HEK293 (cell line): ENCODE data around the gene AMACR.

Experiments used
- CTCF ChIA-PET: fragments of 350-600 bp; formaldehyde crosslinking; extraction: SDS; loops from one replicate; lab custom pipeline; 2021; ENCODE audit warnings: antibody characterized with exemption; lab: Yijun Ruan, JAX
- POLR2A ChIA-PET: fragments of 300-600 bp; formaldehyde crosslinking; extraction: SDS; loops from one replicate; lab custom pipeline; 2020; ENCODE audit warnings: antibody characterized with exemption, inconsistent platforms; lab: Yijun Ruan, JAX
- H3K27ac ChIP-seq: fragments of 200-500 bp; sonication (Bioruptor generic); 2 replicates; pipeline ENCODE4 v1.5.1; 2014; ENCODE audit warnings: low read depth, low read length, control low read depth, inconsistent platforms; ENCODE audit errors: extremely low read depth
- H3K36me3 ChIP-seq, 2 experiments: fragments of 200-500 bp in 1 of 2; sonication (Bioruptor generic) in 1 of 2; 1 replicate in 1 of 2; 2 replicates in 1 of 2; pipeline ENCODE4 v1.5.1; 2014 to 2017; ENCODE audit warnings: inconsistent platforms in 2 of 2, low read length in 2 of 2; ENCODE audit not compliant: control insufficient read depth in 2 of 2, insufficient read depth in 1 of 2
- H3K4me1 ChIP-seq: fragments of 200-500 bp; sonication (Bioruptor generic); 2 replicates; pipeline ENCODE4 v1.5.1; 2014; ENCODE audit warnings: mild to moderate bottlenecking, low read length, inconsistent platforms; ENCODE audit not compliant: control insufficient read depth, insufficient read depth
- H3K4me3 ChIP-seq: 2 replicates; pipeline ENCODE4 v1.5.1; 2011; ENCODE audit warnings: low read depth, mild to moderate bottlenecking, control low read depth, low read length, moderate library complexity
- H3K9me3 ChIP-seq: fragments of 200-500 bp; sonication (Bioruptor generic); 2 replicates; pipeline ENCODE4 v1.5.1; 2014; ENCODE audit warnings: low read depth, low read length, inconsistent platforms; ENCODE audit not compliant: control insufficient read depth, insufficient read depth
- AEBP2 ChIP-seq: fragments of 450-650 bp; formaldehyde crosslinking; IDR thresholded peaks from 2 replicates; pipeline ENCODE4 v1.5.1; 2016; ENCODE audit warnings: missing biosample characterization, missing genetic modification characterization, borderline replicate concordance
- ATF2 ChIP-seq: fragments of 450-650 bp; formaldehyde crosslinking; IDR thresholded peaks from 2 replicates; pipeline ENCODE4 v1.5.1; 2016; ENCODE audit warnings: missing biosample characterization, missing genetic modification characterization, low read depth
- HIC1 ChIP-seq: fragments of 450-650 bp; formaldehyde crosslinking; IDR thresholded peaks from 2 replicates; pipeline ENCODE4 v1.5.1; 2016; ENCODE audit warnings: missing biosample characterization, missing genetic modification characterization
- HOXD13 ChIP-seq: sonication (generic); formaldehyde crosslinking; IDR thresholded peaks from 2 replicates; pipeline ENCODE4 v1.8.0; 2022; ENCODE audit warnings: missing genetic modification reagents, borderline replicate concordance
- REST ChIP-seq: fragments of 450-650 bp; formaldehyde crosslinking; IDR thresholded peaks from 2 replicates; pipeline ENCODE4 v1.5.1; 2016; ENCODE audit warnings: missing biosample characterization, missing genetic modification characterization
- TSHZ1 ChIP-seq: fragments of 450-650 bp; formaldehyde crosslinking; IDR thresholded peaks from 2 replicates; pipeline ENCODE4 v1.5.1; 2016; ENCODE audit warnings: missing biosample characterization, missing genetic modification characterization, borderline replicate concordance
- ZBTB11 ChIP-seq: fragments of 450-650 bp; formaldehyde crosslinking; conservative IDR thresholded peaks from 2 replicates; pipeline ENCODE4 v1.5.1; 2016; ENCODE audit warnings: low read depth, missing biosample characterization, missing genetic modification characterization
- ZEB2 ChIP-seq: fragments of 450-650 bp; formaldehyde crosslinking; IDR thresholded peaks from 2 replicates; pipeline ENCODE4 v1.5.1; 2016; ENCODE audit warnings: missing biosample characterization, missing genetic modification characterization
- ZNF112 ChIP-seq: fragments of 450-650 bp; formaldehyde crosslinking; IDR thresholded peaks from 2 replicates; pipeline ENCODE4 v1.5.0; 2017; ENCODE audit warnings: missing biosample characterization, missing genetic modification characterization
- ZNF157 ChIP-seq: fragments of 450-650 bp; formaldehyde crosslinking; IDR thresholded peaks from 2 replicates; pipeline ENCODE4 v1.5.1; 2016; ENCODE audit warnings: missing biosample characterization, missing genetic modification characterization
- ZNF214 ChIP-seq: fragments of 450-650 bp; formaldehyde crosslinking; IDR thresholded peaks from 2 replicates; pipeline ENCODE4 v1.5.1; 2017; ENCODE audit warnings: missing biosample characterization, mild to moderate bottlenecking, missing genetic modification characterization, borderline replicate concordance
- ZNF423 ChIP-seq: fragments of 450-650 bp; formaldehyde crosslinking; IDR thresholded peaks from 2 replicates; pipeline ENCODE4 v1.5.1; 2016; ENCODE audit warnings: missing biosample characterization, missing genetic modification characterization
- ZNF549 ChIP-seq: fragments of 450-650 bp; IDR thresholded peaks from 2 replicates; pipeline ENCODE4 v1.5.1; 2018; ENCODE audit warnings: missing biosample characterization, missing genetic modification characterization, mild to moderate bottlenecking, inconsistent platforms, moderate library complexity
- ZNF571 ChIP-seq: fragments of 450-650 bp; formaldehyde crosslinking; IDR thresholded peaks from 2 replicates; pipeline ENCODE4 v1.5.0; 2017; ENCODE audit warnings: missing biosample characterization, missing genetic modification characterization
- ZNF580 ChIP-seq: fragments of 450-650 bp; formaldehyde crosslinking; IDR thresholded peaks from 2 replicates; pipeline ENCODE4 v1.5.1; 2016; ENCODE audit warnings: missing biosample characterization, missing genetic modification characterization
- ZNF624 ChIP-seq: fragments of 450-650 bp; formaldehyde crosslinking; IDR thresholded peaks from 2 replicates; pipeline ENCODE4 v1.5.1; 2017; ENCODE audit warnings: missing biosample characterization, missing genetic modification characterization
- ZNF707 ChIP-seq: fragments of 450-650 bp; formaldehyde crosslinking; IDR thresholded peaks from 2 replicates; pipeline ENCODE4 v1.5.1; 2016; ENCODE audit warnings: missing biosample characterization, missing genetic modification characterization
- ZNF792 ChIP-seq: fragments of 450-650 bp; formaldehyde crosslinking; IDR thresholded peaks from 2 replicates; pipeline ENCODE4 v1.5.1; 2016; ENCODE audit warnings: missing biosample characterization, missing genetic modification characterization

The AMACR gene

GRCh38 chr5:34030048-34030447 is 22.2 kb upstream of the AMACR start:
- TF ChIP-seq REST (tag by site-specific recombination): no peak
- TF ChIP-seq ATF2 (tag by site-specific recombination): no peak
- TF ChIP-seq ZNF792 (tag by site-specific recombination): no peak
- no peak overlapping the region for H3K4me3 ChIP-seq
- H3K4me1 ChIP-seq: no peaks in the 10 kb centered on the region
- H3K27ac ChIP-seq: no peak overlapping the region
- ChIA-PET CTCF (no interaction called here), POLR2A (no interaction called here)
- peaks cover 0 to under 1% of the 10 kb centered on the region in 2 experiments; a peak in 1 of 3 replicates for H3K36me3 ChIP-seq
- H3K9me3 ChIP-seq: no peaks in the 10 kb centered on the region

- POLR2A ChIA-PET: no interaction called here
- Histone ChIP-seq H3K4me1 (no peaks in the 10 kb centered on the region), H3K4me3 (no peak overlapping the region), H3K27ac (no peak overlapping the region), H3K9me3 (no peaks in the 10 kb centered on the region), H3K36me3 (no peaks in the 10 kb centered on the region)
- CTCF ChIA-PET: interaction anchor here (0.6 kb wide), 1 partner anchor 173 kb away, joined by 3 read pairs; no protein-coding TSS in a partner anchor
- TF ChIP-seq ZNF423 (tag by site-specific recombination) (no peak), ZNF580 (tag by site-specific recombination) (no peak), ZNF549 (tag by site-specific recombination) (no peak), ZNF112 (tag by site-specific recombination) (no peak), ZBTB11 (tag by site-specific recombination) (no peak), AEBP2 (tag by site-specific recombination) (no peak), ZEB2 (tag by site-specific recombination) (no peak), HOXD13 (CRISPR knock-in tag) (no peak), TSHZ1 (tag by site-specific recombination) (no peak), ZNF707 (tag by site-specific recombination) (no peak), ZNF571 (tag by site-specific recombination) (no peak), ZNF214 (tag by site-specific recombination) (no peak), ZNF157 (tag by site-specific recombination) (no peak), HIC1 (tag by site-specific recombination) (no peak), ZNF624 (no peak)
These were observed 20.5 kb upstream of the AMACR start for GRCh38 chr5:34028349-34028748.
